SW 1271 (cell line): ENCODE measurements around the gene NMRK2.
A peak's percentile ranks its signal among the peaks of the same experiment; 100 is the strongest.
"Not testable (repeated sequence)": the region's sequence is repeated elsewhere in the genome, so short reads cannot be mapped to it uniquely, and the experiment has no call there.

Experiments
- DNase-seq, 2 experiments: peaks; one replicate each; lab custom pipeline; 2025; lab: John Stamatoyannopoulos, UW

The NMRK2 gene

DNA sequence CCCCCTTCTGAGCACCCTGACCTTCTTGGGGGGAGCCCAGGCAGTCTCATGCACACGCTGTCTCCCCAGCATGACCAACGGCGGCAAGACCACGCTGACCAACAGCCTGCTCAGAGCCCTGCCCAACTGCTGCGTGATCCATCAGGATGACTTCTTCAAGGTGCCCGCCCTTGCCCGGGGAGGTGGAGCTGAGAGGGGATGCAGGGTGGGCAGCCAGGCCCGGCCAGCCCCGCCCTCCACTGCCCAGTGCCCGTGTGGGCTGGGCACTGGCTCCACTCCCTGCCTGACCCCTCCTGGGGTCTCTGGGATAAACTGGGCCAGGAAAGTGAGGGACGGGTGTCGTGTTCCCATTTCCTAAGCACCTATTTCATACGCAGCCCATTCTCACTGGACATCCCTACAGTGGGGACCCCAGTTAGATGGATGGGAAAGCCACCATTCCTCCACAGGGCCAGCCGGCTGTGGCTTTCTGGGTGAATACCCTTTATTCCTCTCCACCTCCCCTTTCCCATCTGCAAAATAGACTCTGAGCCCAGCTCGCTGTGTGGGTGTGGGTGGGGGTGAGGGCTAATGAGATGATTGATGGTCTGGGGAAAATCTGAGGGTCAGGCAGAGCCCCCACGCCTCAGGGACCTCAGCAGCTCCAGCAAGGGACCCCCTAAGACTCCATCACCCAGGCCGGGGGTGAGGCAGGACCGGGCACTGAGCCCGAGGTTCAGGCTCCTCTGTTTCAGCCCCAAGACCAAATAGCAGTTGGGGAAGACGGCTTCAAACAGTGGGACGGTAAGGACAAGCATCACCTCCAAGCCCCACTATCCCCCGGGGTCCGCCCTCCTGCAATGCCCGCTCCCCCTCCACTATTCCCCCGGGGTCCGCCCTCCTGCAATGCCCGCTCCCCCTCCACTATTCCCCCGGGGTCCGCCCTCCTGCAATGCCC, 3.9 kb downstream of the NMRK2 start:
- DNase-seq, result no peak

- peak in 1 of 2 experiments; percentile 18 for DNase-seq
Measured at GRCh38 chr19:3938300-3938950, 5.6 kb downstream of the NMRK2 start.

GRCh38 chr19:3942790-3943409, 10.0 kb downstream of the NMRK2 start:
- DNase-seq, result no peak

DNA sequence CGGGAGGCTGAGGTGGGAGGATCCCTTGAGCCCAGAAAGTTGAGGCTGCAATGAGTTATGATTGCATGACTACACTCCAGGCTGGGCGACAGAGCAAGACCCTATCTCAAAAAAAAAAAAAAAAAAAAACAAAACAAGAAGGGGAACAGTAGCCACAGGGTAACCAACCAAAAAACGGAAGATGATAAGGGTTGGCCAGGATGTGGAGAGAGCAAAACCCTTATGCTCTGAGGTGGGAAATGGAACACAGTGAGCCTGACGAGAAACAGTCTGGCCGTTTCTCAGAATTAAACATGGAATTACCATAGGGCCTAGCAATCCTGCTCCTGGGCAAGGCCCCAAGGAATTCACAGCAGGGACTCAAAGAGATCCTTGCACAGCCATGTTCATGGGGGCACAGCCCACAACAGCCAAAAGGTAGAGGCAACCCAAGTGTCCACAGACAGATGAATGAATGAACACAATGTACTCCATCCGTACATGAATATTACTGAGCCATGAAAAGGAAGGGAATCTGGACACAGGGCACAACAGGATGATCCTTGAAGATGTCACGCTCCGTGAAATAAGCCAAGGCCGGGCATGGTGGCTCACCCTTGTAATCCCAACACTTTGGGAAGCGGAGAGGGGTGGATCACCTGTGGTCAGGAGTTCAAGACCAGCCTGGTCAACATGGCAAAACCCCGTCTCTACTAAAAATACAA, 11.3 kb downstream of the NMRK2 start:
- DNase-seq, result no peak

DNA sequence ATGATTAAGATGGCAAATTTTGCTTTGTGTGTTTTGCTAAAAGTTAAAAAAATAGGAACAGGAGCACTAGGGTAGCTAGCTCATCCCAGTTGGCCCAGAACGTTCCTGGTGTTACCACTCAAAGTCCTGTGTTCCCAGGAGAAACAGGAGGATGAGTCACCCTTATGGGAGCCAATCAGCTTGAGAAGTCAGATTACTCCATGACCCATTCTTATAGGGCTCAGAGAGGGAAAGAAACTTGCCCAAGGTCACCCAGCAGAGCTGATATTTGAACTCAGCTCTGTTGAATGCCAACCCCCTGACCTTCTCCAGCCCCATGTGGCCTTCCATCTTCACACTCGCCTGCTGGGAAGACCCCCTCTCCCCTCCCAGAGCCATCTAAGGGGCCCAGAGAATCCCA, 13.0 kb downstream of the NMRK2 start:
- DNase-seq, result no peak

- not testable (repeated sequence) for DNase-seq
Measured at GRCh38 chr19:3947316-3947933, 14.6 kb downstream of the NMRK2 start.

DNA sequence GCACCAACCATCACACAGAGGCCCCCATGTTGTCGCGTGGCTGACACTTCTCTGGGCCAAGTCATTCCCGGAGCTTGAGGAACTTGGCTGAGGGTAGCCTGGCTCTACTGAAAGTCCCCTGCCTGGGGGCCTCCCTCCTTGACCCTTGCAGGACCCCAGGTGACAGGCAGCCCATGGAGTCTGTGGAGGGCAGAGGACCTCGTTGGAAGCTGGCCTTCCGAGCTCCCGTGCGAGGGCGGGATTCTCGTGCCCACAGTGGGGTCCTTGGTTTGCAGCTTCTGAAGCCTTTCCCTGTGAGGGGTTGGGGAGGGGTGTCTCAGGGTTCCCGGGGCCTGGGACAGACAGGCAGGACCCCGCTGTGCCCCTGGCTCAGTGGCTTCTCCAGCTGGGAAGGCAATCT, 16.4 kb downstream of the NMRK2 start:
- no peak for DNase-seq

DNA sequence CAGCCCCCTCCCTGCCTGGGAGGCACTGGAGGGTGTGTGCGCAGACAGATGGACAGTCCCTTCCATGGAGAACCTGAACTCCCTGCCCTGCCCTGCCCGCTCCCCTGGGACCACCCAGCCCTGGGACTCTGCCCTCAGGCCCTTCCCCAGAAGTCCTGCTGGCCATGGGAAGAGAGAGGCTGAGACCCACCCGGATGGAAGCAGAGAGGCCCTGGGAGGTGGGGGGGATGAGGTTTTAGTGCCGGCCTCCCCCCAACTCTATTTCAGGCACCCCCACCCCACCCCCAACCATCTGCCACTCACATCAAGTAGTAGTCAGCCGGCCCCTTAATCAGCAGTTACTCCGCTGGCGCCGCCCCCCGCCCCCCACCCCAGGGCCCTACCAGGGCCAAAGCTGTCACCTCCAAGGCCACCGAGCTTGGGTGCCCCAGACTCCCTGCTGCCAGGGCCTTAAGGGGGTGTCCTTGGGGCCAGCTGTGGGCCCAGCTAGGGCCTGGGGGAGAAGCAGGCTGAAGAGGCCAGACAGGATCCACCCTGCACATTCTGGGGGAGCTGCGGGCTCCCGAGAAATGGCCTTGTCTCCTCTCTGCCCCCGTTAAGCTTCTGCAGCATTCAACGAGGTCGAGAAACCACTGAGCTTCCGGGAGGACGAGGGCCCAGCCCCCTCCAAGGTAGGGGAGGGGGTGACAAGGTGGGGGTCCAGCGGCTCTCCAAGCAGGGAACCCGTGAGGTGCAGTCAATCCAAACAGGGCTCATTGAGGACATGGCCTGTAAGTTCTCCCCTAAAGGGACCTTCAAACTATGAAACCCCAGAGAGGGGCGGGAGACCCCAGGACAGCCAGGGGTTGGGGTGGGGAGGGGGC, 17.4 kb downstream of the NMRK2 start:
- no peak for DNase-seq

GRCh38 chr19:3950871-3951861, 18.3 kb downstream of the NMRK2 start:
- no peak for DNase-seq

DNA sequence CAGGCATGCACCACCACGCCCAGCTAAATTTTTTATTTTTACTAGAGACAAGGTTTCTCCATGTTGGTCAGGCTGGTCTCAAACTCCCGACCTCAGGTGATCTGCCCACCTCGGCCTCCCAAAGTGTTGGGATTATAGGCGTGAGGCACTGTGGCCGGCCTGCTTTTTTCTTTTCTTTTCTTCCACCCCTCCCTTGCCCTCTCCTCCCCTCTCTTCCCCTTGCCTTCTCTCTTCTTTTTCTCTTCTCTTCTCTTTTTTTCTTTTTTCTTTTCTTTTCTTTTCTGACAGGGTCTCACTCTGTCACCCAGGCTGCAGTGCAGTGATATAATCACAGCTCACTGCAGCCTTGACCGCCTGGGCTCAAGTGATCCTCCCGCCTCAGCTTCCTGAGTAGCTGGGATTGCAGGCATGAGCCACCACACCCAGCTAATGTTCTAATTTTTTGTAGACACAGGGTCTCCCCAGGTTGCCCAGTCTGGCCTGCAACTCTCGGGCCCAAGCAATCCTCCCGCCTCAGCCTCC, 19.9 kb downstream of the NMRK2 start:
- not testable (repeated sequence) for DNase-seq

DNA sequence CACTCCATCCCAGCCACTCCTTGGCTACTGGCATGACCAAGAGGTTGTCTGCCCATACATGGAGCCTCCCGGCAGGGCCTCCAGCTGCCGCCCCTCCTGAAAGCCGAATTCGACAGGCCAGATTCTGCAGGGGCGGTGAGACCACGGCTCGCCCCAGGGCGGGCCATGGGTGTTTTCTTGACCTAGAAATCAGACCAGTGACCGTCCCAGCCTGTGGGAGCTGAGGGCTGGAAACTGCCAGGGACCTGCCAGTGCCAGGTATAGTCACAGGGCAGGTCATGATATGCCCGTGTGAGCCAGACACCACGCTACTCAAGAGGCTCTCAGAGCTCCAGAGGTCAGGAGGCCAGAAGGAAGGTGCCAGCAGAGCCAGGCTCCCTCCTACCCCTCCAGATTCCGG, 21.2 kb downstream of the NMRK2 start:
- DNase-seq, result no peak

GRCh38 chr19:3955276-3955675, 22.4 kb downstream of the NMRK2 start:
- DNase-seq, result not testable (repeated sequence)

DNA sequence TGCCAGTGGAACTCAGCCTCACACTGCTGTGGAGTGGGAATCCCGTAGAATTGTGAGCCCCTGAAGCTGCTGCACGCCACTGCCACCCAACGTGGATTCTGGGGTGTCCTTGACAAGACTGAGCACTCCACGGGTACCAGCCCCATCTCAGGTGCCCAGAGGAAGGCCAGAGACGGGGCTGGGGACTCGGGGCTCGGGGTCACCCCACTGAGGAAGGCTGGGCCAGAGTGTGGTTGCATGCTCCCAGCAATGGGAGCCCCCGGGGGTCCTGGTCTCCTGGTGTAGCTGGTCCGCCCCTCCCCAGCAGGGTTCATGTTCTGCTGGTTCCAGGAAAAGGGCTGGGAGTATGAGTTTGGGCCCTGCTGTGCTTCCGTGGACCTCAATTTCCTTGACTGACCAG, 22.8 kb downstream of the NMRK2 start:
- no peak for DNase-seq

DNA sequence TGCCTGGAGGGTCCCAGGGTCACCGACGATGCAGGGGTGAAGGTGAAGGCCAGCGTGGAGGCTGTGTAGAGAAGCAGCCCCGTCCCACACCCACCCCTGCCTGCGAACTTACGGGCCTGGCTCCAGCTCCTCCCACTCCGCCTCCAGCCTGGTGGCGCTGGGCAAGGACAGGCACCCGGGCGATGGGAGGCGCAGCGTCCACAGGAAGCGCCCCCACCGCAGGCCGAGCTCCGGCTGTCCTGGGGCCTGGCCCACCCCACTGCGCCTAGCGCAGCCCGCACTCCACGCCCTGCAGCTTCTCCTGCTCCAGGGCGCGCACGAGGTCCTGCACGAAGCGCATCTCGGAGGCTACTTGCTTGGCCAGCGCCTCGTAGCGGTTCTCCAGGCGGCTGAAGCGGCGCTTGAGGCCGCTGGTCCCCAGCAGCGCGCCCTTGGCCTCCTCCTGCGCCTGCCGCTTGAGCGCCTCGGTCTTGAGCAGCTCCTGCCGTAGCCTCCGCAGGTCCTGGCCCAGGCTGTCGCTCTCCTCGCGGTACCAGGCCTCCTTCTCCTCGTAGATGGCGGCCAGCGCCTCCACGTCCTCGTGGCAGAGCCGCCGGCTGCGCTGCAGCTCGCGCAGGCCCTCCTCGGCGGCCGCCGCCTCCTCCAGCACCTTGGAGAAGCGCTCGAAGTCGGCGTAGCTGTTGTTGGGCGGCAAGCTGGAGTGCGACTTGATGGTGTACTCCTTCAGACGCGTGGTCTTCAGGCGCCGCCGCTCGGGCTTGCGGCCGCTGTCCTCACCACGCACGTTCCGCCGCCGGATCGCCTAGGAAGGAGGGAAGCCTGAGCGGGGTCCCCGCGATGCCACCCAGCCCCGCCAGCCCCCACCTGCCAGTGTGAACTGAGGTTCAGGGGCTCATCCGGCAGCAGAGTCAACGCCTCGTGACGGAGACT, 26.2 kb downstream of the NMRK2 start:
- no peak for DNase-seq

DNA sequence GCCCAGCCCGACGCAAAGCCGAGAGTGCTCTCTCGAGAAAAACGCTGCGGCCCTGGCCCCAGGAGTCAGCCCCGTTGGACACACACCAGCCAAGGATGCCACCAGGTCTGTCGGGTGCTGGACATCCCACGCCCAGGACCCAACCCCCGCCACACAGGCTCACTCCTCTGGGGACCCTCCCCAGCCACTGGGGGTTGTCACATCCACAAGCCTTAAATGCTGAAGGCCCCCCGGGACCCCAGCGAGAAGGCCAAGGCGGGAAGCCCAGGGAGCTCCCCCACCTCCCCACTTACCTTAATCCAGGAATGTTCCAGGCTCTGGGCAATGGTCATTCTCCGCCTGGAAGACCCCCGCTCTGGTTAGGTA, 26.9 kb downstream of the NMRK2 start:
- DNase-seq, result no peak

- no peak for DNase-seq
Measured at GRCh38 chr19:3961007-3961406, 28.1 kb downstream of the NMRK2 start.

- DNase-seq, result no peak
Measured at GRCh38 chr19:3963458-3964255, 30.8 kb downstream of the NMRK2 start.
